22Rv1 (cell line): ENCODE data around the gene TESK2.
A peak's percentile ranks its signal among the peaks of the same experiment; 100 is the strongest.
"Not testable (repeated sequence)": the region's sequence is repeated elsewhere in the genome, so short reads cannot be mapped to it uniquely, and the experiment has no call there.

ENCODE experiments used
- H3K27ac ChIP-seq: fragments of 450-650 bp; 2 replicates; pipeline ENCODE4 v1.5.1; 2017
- CTCF ChIP-seq: fragments of 450-650 bp; IDR thresholded peaks from 2 replicates; pipeline ENCODE4 v1.5.1; 2017; ENCODE audit warnings: mild to moderate bottlenecking
- ZFX ChIP-seq: fragments of 450-650 bp; IDR thresholded peaks from 2 replicates; pipeline ENCODE4 v1.6.1; 2017; ENCODE audit warnings: antibody characterized with exemption, borderline replicate concordance

TESK2 gene

DNA sequence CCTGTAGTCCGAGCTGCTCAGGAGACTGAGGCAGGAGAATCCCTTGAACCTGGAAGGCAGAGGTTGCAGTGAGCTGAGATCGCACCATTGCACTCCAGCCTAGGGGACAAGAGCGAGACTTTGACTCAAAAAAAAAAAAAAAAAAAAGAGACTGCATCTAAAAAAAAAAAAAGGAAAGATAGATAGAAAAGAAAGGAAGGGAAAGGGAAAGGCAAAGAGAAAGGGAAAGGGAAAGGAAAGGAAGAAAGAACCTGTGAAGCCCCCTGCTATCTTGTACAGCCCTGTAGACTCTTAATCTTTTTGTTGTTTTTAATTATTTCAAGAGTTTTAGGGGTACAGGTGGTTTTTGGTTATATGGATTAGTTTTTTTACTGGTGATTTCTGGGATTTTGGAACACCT is 104.7 kb downstream of the TESK2 start:
- H3K27ac ChIP-seq = no peak overlapping the region
- TF ChIP-seq ZFX (no peak), CTCF (no peak)

DNA sequence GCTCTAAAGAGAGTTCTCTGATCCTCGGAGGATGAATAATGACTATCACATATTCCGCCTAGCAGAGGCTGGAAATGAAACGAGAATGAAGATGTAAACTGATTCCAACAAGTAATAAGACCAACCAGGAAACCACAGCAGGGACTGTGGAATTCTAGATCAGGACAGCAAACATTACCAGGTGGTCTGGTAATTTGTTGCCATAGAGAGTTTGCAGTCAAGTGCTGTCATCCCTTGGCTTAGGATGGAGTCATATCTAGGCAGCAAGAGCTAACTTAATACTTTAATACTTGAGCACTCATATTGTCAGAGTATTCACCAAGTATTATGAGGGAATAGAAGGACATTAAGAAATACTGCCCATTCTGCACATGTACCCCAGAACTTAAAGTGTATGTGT is 105.7 kb downstream of the TESK2 start:
- no peak for TF ChIP-seq ZFX
- TF ChIP-seq CTCF = no peak
- H3K27ac ChIP-seq = no peak overlapping the region

DNA sequence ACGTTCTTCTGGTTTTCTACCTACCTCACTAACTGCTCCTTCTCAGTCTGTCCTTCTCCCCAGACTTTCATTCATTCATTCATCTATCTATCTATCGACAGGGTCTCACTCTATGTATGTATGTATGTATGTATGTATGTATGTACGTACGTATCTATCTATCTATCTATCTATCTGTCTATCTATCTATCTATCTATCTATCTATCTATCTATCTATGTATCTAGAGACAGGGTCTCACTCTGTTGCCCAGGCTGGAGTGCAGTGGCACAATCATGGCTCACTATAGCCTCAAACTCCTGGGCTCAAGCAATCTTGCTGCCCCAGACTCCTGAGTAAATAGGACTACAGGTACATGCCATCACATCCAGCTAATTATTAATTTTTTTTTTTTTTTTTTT is 106.8 kb downstream of the TESK2 start:
- H3K27ac ChIP-seq = not testable (repeated sequence)

- no peak for TF ChIP-seq ZFX
- TF ChIP-seq CTCF = no peak
Observed at GRCh38 chr1:45383191-45383590, 107.8 kb downstream of the TESK2 start.

DNA sequence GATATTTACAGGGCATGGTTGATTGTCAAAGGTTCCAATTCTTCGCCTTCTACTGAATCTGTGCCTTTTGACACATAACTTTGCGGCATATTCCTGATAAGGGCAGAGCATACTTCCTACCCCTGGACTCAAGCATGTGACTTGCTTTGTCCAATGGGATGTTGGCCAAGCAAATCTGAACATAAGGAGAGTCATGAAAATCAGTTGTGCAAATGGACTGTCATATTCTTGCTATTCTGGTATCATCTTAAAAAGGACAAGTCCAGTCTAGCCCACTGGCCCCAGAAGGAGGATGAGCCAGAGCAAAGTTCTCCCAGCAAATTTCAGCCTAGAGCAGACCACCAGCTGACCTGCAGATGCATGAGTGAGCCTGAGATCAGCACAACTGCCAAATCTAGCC is 109.7 kb downstream of the TESK2 start:
- H3K27ac ChIP-seq = no peak overlapping the region
- TF ChIP-seq CTCF (no peak), ZFX (no peak)

More at GRCh38 chr1:45383191-45383590, 107.8 kb downstream of the TESK2 start:
- H3K27ac ChIP-seq = peak overlapping the region; percentile 10; the same call in 1 of the 2 replicates

- no peak overlapping the region for H3K27ac ChIP-seq
- TF ChIP-seq ZFX (no peak), CTCF (no peak)
Observed at GRCh38 chr1:45380730-45381129, 110.2 kb downstream of the TESK2 start.

GRCh38 chr1:45380125-45380524 is 110.8 kb downstream of the TESK2 start:
- H3K27ac ChIP-seq = no peak overlapping the region
- TF ChIP-seq ZFX (no peak), CTCF (no peak)

DNA sequence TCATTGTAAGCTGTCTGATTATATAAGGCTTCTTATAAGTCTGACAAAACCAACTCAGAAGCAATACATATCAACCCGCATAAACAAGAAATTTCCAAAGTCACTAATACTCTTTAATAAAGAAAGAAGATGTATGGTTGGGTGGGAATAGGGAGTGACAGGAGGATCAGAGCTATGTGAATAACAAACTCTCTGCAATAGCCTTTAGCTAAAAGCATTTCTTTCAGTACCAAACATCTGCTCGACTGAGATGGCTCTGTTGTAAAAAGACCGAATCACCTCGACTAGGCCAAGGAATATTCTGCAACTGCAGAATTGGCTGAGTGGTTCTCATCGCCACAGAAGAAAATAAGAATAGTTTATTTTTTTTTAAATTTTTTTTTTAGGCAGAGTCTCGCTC is 111.4 kb downstream of the TESK2 start:
- TF ChIP-seq CTCF (no peak), ZFX (no peak)
- no peak overlapping the region for H3K27ac ChIP-seq
